GM18868 (cell line): ENCODE data around the gene UBE2L3.
"Not testable (repeated sequence)": the region's sequence is repeated elsewhere in the genome, so short reads cannot be mapped to it uniquely, and the experiment has no call there.

Source experiments
- ATAC-seq: cut with Tn5 transposase; IDR thresholded peaks from one replicate; pipeline ENCODE4 v1.9.1; 2021; ENCODE audit warnings: mild to moderate bottlenecking, moderate library complexity; ENCODE audit not compliant: unreplicated experiment

UBE2L3 gene

DNA sequence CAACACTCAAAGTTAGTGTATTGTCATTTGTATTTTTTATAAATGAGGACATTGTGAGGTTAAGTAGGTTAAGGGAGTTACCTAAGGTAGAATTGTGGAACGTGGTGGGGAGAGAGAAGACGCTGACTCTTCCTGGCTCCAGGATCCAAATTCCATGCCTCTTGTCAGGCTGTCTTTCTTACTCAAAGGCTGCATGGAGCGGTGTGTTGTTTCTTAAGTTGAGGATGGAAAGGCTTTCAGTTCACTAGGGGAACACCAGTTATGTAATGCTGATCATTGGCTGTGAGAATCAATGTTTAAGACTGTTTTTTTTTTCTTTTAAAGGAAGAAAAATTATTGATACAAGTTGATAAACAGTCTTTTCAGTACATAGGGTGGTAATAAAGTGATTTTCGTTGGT, 2.9 kb downstream of the UBE2L3 start:
- no peak for ATAC-seq

GRCh38 chr22:21571679-21572078, 4.2 kb downstream of the UBE2L3 start:
- no peak for ATAC-seq

- no peak for ATAC-seq
Measured at GRCh38 chr22:21573293-21573734, 5.8 kb downstream of the UBE2L3 start.

DNA sequence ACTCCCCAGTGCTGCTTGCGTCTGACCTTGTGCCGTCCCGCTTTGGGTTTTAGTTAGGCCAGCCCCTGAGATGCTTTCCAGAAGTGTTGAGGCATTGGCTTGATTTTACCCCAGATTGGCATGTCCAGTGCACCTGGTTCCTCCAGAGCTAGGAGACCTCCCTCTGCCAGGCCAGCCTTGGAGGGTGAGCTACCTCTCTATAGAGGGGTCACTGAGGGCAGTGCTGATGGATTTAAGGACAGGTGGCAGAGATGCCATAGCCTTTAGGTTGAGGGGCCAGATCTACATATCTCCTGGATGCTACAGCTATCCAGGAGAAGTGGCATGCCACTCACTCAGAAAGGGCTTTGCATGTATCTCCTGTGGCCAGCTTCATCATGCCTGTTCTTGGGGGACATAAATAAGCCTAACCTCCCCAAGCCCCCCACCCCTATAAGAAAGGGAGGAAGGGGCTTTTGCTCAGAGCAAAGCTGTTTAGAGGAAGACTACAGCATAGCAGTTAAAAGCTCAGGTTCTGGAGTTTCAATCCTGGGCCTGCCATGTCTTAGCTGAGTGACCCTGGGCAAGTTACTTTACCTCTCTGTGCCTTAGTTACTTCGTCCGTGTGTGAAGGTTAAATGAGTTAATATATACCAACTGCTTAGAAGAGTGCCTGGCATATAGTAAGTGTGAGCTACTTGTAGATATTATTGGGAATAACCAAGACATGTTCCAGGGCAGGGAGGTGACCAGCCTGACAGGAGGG, 6.4 kb downstream of the UBE2L3 start:
- no peak for ATAC-seq

DNA sequence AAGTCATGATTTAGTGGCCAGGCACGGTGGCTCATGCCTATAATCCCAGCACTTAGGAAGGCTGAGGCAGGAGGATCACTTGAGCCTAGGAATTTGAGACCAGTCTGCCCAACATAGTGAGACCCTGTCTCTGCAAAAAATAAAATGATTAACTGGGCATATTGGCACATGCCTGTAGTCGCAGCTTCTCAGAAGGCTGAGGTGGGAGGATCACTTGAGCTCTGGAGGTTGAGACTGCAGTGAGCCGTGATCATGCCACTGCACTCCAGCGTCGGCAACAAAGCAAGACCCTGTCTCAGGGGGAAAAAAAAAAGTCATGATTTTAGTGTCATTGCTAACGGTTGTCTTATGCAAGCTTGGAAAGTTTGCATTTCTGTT, 11.9 kb downstream of the UBE2L3 start:
- ATAC-seq: no peak

- ATAC-seq: not testable (repeated sequence)
Measured at GRCh38 chr22:21580623-21581007, 13.1 kb downstream of the UBE2L3 start.

DNA sequence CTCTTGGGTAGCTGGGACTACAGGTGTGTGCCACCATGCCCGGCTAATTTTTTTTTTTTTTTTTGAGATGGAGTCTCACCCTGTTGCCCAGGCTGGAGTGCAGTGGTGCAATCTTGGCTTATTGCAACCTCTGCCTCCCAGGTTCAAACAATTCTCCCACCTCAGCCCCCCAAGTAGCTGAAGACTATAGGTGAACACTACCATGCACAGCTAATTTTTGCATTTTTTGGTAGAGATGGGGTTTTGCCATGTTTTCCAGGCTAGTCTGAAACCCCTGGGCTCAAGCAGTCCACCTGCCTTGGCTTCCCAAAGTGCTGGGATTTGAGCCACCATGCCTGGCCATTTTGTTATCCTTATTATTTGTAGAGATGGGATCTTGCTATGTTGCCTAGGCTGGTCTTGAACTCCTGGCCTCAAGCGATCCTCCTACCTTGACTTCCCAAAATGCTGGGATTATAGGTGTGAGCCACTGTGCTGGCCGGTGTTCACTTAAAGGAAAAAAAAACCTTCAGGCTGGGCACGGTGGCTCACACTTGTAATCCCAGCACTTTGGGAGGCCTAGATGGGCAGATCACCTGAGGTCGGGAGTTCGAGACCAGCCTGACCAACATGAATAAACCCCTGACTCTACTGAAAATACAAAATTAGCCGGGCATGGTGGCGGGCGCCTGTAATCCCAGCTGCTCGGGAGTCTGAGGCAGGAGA, 13.6 kb downstream of the UBE2L3 start:
- not testable (repeated sequence) for ATAC-seq

- ATAC-seq: no peak
Measured at GRCh38 chr22:21582801-21583740, 15.6 kb downstream of the UBE2L3 start.

DNA sequence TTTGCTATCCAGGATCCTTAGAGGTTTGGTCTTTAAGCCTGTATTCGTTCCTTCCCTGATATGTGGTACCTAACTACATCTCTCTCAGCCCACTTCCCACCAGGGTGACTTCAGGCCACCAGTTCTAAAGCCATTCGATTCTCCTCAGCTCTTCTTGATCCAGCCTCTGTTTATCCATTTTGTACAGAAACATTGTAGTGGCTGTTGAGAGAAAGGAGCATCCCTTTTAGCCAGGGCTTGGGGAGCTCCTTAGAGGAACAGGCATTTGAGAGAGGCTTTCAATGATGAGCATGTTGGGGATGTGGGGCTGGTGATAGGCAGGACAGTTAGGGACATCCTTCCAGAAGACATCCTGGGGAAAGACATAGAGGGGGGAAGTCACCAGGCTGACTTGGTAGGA, 17.9 kb downstream of the UBE2L3 start:
- no peak for ATAC-seq

DNA sequence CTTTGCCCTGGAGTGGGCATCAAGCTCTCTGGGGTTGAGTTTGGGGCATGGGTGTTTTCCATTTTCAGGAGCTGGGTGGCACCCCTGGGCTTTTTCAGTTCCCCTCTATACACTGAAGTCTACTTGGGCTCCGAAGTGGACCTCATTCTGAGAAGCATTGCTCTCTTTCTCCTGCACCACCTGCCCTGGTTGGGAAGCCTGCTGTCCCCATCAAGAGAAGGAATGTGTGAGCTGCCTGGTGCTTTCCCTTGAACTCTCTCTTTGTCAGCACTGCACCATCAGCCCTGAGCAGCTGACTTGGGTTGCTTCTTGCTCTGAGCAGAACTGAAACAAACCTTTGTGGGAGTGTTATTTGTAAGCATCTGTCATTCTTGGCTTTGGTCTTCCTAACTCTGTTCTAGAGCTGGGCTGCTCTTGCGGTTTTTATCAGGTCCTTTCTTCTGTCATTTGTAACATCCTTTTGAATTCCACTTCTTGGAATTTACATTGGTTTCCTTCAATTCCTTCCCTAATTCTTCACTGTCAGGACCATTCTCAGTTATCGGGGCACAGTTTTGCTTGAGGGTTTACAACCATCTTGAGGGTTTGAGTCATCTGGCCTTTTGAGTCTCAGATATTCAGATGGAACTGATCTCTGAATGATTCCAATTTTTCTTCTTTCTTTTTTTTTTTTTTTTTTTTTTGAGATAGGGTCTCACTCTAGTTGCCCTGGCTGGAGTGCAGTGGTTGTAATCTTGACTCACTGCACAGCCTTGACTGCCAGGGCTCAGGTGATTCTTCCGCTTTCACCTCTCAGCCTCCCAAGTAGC, 20.5 kb downstream of the UBE2L3 start:
- ATAC-seq: peak; percentile 90

- no peak for ATAC-seq
Measured at GRCh38 chr22:21589396-21589795, 21.9 kb downstream of the UBE2L3 start.

- no peak for ATAC-seq
Measured at GRCh38 chr22:21590809-21591641, 23.5 kb downstream of the UBE2L3 start.

- ATAC-seq: no peak
Measured at GRCh38 chr22:21591695-21592094, 24.2 kb downstream of the UBE2L3 start.

DNA sequence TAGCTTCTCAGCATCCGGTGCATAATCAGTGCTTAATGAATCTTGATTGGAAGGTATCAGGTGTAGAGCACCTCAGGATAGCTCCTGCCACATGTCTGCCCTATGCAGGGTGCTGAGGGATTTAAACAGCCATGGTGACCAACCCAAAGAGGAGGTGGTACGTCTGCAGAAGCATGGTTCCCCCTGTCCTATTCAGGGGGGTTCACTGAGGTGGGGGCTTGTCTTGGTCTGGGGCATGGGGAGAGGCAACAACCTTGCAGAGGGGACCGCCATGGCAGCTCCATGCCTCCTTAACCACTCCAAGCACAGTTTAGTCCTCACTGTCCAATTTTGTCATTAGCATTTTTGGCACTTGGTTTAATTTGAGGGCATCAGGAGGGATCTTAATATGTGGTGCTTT, 24.9 kb downstream of the UBE2L3 start:
- no peak for ATAC-seq

DNA sequence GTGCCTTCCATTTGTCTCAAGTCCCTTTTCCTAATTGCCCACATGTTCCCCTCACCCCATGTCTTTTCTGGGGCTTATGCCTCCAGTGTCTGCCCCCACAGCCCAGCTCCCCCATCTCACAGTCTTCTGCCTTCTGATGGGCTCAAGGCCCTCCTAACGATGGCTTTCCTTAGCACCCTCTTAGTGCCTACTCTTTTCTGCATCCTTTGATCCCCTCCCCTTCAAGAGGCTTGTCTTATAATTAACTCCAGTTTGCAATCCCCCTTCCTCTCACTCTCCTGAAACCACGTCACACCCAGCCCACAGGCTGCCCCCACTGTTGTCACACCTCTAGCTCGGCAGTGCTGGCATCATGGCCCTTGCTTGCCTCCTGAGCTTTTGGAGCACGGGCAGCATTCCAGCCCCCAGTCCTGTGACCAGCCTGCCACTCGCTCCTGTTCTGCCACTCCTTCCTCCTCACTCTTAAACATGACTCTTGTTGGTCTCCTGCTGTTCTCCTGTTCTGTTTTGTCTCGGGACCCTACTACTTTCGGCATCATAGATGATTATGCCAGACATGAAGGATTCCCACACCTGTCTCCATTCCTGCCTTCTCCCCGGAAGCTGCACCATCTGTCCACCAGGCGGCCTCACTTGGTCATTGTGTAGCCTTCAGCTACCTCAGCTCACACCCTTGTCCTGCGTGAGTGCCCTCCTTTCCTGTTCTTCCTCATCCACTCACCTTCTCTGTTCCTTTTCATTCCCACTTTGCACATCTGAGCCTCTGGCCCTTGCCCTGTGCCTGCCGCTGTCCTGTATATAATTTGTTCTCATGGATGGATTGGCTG, 26.1 kb downstream of the UBE2L3 start:
- no peak for ATAC-seq

DNA sequence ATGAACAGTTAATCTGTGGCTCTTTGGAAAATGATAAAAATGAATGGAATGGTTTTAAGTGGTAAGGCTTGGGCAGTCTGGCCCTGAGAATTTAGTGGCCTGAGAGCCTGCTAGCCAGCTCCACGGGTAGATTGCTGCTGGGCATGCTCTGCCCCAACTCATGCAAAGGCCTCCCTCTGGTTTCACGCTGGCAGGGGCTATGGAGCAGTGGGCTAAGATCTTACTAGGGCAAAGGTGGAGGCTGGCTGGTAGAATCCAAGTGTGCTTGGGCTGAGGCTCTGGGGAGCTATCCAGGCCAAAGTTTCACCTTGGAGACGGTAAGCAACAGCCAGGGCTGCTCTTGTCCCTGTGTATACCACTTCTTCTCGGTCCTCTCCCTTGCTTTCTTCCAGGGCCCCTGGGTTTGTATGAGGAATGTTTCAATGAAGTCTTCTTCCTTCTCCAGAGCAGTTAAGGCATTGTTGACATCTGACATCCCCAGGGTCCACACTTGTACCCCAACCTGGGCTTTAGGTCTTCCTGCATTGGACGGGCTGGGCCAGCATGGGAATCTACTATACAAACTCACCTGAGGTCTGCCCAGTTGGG, 27.4 kb downstream of the UBE2L3 start:
- ATAC-seq: no peak

- ATAC-seq: not testable (repeated sequence)
Measured at GRCh38 chr22:21596356-21597135, 29.0 kb downstream of the UBE2L3 start.

DNA sequence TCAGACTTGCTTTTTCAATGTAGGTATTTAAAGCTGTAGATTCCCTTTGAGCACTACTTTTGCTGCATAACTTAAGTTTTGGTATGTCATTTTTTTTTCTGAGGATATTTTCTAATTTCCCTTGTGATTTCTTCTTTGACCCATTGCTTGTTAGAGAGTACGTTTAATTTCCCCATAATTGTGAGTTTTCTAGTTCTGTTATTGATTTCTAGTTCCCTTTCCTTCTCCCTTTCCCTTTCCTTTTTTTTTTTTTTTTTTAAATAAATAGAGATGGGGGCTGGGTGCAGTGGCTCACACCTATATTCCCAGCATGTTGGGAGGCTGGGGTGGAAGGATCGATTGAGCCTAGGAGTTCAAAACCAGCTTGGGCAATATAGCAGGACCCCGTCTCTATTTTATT, 30.8 kb downstream of the UBE2L3 start:
- ATAC-seq: no peak
